GM21447 (cell line): ENCODE measurements around the gene COL6A2.
"Not testable (repeated sequence)": the region's sequence is repeated elsewhere in the genome, so short reads cannot be mapped to it uniquely, and the experiment has no call there.

Experiments
- ATAC-seq: cut with Tn5 transposase; IDR thresholded peaks from one replicate; pipeline ENCODE4 v1.9.1; 2021; ENCODE audit not compliant: unreplicated experiment

COL6A2 gene

DNA sequence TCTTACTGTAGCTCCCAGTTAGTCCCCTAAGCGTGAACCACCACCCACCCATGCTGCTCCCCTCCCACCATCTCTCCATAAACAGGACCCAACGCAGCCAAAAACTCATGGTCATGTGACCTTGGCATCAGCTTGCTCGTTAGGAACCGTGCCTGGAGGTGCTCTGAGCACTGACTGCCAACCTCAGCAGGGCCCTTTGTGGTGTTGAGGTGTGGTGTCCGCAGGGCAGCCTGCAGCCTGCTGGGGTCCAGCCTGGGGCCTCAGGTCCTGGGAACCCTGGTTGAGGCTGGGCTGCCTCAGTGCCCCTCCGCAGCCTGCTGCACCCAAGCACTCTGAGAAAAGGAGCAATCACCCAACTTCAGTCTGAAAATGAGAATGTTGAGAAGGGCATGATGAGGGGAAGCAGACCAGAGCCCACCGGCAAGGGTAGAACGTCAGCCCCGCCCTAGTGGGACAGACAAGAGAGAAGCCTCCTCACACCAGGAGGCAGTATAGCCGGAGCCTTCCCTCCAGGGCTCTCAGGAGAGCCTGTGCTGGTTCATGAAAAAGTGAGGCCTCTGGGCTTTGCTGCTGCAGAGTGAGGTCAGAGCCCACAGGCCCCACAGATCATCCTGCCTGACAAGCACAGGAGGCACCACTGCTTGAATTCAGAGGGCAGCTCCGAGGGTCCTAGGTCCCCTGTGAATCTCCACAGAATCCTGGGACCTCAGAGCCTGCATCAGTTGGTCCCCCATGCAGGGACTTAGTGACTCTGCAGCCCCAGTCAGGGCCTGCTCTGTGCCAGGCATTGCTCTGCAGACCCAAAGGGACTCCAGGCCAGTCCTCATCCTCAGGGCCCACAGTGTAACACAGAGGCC lies 4.9 kb upstream of the COL6A2 start:
- ATAC-seq, result no peak

GRCh38 chr21:46093668-46094400 lies 4.1 kb upstream of the COL6A2 start:
- ATAC-seq, result no peak

DNA sequence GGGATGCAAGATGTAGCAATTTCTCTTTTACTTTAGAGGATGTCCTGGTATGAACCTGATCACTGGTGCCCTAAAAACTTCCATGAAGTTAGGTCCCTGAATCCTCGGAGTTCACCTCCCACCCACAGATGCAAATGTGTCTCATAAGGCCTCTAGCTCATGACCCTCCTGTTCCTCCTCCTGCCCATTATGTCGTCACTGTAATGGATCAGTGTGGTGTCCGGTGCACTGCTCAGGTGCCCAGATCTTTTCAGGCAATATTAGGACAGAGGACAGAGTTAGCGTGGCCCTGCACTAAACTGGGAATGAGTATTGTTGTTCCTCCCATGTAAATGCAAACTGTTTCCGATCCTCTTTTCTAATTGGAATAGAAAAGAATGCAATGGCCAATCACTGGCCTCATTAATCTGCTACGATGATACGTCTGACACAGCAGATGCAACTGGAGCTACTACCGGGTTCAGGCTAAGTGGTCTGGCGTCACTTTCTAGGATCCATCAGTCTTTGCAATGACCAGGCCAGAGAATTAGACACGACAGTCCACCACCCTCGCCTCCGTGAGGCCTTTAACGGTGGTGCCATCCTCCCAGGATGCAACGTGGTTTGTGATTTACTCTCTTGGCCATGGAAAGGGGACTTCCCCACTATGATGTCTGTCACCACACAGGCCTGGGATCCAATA lies 3.4 kb upstream of the COL6A2 start:
- ATAC-seq, result no peak

DNA sequence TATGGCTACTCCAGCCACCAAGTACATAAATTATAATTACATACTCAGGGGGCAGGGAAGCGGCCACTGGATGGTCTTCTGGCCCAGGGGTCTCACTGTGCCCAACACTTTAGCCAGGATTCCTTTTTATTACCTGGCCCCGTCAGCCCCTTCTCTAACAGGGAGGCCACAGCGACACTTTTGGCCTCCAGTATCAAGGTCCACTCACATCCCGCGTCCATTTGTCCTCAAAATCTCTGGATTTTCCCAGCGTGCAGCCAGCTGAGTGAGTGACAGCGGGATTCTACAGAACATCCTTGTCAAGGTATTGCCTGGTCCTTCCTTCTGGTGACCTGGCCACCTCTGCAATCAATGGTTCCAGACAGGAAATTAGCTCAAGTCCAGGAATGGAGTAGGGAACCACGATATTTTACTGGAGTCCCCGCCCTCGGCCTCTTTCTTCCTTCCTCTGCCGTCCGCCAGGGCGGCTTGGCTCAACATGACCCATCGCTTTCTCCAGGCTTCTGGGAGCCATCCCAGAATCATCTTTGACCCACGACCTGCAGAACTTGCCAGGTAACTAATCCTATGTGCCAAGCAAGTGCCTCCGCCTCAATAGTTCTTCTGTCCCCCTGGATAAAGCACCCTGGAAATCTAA lies 2.7 kb upstream of the COL6A2 start:
- ATAC-seq, result no peak

DNA sequence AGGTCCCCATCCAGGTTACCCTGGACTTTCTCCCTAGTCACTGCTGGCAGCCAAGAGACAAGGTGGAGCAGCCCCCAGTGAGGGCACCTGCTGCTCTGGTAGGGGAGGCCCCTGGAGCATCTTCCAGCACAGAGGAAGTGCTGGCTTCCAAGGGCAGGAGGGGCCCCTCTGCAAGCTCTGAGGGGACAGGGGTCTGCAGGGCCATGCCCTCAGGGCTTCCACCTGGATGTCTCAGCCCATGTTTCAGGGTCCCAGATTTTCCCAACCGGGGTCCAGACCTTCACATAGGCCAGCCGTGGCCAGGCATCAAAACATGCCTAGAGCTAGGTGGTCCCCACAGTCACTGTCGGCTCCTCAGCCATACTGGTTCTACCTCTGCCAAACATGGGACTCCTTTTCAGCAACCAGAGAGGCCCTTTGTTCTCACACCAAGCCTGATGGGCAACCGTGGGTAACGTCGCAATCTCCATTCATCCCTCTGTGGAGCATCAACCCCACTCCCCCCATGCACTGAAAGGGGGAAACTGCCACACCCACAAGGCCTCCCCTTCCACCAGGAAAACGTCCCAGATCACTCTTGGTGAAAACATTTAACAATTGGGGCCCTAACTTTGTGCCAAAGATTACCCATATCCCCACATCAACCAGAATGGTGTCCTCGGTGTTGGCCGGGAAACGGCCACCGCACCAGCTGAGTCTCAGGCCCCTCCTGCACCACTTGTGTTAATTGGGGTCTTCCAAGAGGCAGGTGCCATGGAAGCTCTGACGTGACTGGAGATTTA lies 1.9 kb upstream of the COL6A2 start:
- ATAC-seq, result no peak

- no peak for ATAC-seq
These were observed 1.1 kb upstream of the COL6A2 start for GRCh38 chr21:46096596-46097335.

- ATAC-seq, result no peak
These were observed 610 bp downstream of the COL6A2 start for GRCh38 chr21:46098303-46099141.

- ATAC-seq, result no peak
These were observed 1.6 kb downstream of the COL6A2 start for GRCh38 chr21:46099476-46099875.

- ATAC-seq, result no peak
These were observed 2.1 kb downstream of the COL6A2 start for GRCh38 chr21:46100020-46100419.

- no peak for ATAC-seq
These were observed 2.5 kb downstream of the COL6A2 start for GRCh38 chr21:46100426-46100825.

DNA sequence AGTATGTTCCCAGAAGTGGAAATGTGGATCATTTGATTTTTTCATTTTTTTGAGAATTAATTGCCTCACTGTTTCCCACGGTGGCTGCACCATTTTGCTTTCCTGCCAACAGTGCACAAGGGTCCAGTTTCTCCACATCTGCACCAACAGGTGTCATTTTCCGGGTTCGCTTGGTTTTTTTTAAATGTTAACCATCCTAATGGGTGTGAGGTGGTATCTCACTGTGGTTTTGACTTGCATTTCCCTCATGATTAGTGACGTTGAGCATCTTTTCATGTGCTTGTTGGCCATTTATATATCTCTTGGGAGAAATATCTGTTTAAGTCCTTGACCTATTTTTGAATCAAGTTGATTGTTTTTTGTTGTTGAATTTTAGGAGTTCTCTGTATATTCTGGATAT lies 3.0 kb downstream of the COL6A2 start:
- ATAC-seq, result no peak

DNA sequence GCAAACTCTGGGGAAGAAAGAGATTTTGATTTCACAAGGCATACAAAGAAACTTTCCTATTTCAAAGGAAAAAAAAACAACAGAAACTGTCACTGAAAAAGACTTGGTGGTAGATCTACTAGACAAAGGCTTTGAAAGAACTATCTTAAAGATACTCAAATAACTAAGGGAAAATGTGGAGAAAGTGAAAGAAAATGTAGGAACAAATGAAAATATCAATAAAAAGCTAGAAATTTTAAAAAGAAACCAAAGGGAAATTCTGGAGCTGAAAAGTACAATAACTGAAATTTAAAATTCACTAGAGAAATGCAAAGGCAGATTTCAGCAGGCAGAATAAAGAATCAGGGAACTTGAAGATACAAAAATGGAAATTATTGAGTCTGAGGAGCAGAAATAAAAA lies 6.2 kb downstream of the COL6A2 start:
- ATAC-seq, result no peak

GRCh38 chr21:46107376-46107775 lies 9.5 kb downstream of the COL6A2 start:
- not testable (repeated sequence) for ATAC-seq

- ATAC-seq, result no peak
These were observed 11.0 kb downstream of the COL6A2 start for GRCh38 chr21:46108827-46109312.

- no peak for ATAC-seq
These were observed 11.7 kb downstream of the COL6A2 start for GRCh38 chr21:46109313-46110221.

DNA sequence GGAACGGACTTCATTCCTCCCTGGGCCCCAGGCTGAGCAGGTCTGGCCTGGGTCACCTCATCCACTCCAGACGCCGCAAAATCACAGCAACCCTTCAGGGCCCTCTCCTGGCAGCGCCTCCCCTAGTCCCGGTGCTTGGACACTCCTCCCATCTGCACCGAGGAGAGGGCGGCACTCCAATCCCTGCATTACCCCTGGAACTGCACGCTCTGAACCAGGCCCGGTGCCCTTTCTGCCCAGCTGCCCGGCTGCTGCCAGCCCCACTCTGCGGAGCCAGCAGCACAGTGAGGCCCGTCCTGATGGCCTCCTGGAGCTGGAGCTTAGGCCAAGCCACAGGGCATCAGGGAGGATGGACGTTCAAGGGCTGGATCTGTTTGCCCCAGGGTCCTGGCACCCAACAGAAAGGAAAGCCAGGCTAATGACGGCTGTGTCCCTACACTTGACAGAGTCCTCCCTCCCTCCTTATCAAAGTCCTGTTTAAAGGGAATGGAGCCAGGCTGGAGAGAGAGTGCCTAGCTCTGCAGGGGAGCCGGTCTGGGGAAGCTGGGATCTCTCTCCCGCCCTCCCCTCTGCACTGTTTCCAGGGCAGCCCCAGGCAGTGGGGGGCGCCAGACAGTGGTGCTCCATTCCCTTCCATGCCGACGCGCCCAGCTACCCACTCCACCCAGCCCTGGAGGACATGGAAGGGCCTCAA lies 12.7 kb downstream of the COL6A2 start:
- no peak for ATAC-seq

GRCh38 chr21:46111193-46111571 lies 13.3 kb downstream of the COL6A2 start:
- no peak for ATAC-seq
